GM19238 (cell line): ENCODE results near the gene ODAD4.

ENCODE experiments used
- DNase-seq: peaks from one replicate; pipeline ENCODE4 v3.0.0; 2011; ENCODE audit warnings: low spot score; ENCODE audit not compliant: insufficient read length

The ODAD4 gene

DNA sequence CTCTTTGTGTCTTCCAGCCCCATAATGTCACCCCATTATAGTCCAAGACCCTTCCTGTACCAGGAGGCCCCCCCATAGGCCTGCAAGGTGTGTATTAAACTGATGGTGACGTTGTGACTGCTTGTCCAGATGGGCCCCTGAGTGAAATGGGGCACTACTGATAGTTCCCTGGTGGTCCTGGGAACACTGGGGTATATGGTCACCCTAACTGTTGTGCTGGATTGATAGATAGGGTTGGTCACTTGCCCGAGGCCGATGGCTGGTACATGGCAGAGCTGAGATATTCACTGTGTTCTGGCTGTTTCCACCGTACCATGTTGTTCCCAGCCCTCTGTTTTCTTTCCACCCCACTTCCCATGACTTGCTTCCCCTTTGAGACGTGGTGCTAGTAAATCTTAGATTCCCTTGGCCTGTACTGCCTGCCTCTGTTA lies 40.5 kb downstream of the ODAD4 start:
- DNase-seq = no peak

DNA sequence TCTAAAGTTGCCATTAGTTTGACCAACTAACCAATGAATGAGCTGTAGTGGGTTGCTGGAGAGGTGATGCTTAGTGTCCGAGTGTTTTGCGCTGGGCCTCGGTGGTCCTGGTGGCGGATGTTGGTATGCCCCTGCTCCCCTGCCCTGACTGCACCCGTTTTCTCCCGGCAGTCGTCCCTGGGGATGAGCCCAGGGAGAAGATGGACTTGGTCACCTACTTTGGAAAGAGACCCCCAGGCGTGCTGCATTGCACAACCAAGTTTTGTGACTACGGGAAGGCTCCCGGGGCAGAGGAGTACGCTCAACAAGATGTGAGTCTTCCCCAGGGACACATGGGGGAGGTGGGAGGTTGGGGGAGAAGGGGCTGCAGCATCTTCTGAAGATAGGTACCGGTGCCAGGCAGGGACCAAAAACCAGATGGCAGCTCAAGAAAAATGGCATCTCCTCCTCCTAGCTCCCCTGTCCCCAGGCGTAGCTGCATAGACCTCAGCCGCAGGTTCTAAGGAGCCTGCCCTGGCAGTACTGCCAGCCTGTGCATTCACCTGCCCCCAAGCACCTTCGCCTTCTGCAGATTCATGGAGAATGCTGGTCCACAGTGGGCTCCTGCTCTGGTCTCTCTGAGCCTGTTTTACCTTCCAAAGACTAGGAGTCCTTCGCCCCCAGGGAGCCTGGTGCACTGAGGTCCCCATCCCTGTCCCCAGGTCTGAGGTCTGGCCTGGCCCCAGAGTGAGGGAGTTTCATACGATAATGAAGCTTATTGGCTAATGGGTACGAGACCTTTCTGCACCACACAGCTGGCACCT lies 41.5 kb downstream of the ODAD4 start:
- DNase-seq = no peak

DNA sequence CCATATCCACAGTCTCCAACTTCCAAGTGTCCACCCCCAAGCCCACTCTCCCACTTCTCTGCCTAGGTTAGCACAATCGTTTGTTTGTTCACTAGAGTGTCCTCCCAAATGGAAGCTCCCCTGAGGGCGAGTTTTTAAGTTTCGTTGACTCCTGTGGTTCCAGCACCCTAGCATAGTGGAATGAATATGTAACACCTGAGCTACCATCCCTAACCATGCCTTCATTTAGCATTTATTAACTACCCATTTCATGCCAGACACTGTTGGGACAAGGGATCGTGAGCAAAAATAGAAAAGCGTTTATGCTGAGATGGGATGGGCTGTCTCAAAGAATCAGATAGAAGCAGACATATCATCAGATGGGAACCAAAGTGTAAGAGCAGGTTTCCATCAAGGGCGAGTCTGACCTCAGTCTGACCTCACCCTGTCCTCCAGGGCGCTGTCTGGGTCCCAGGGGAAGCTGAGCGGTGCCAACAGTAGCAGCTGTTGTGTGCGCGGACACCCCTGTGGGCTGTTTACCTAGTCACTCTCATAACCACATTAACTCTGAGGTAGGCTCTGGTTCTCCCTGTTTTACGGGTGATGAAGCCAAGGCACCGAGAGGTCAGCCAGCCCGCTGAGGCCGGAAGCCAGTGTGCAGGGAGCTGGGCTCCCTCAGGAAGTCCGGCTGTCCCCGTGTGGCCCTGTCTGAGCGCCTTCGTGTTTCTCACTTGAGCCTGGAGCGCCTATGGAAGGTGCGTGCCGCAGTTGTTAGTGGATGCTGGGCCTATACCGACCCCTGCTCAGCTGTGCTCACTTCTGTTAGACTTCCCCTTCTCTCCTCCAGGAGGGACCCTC lies 42.4 kb downstream of the ODAD4 start:
- no peak for DNase-seq

DNA sequence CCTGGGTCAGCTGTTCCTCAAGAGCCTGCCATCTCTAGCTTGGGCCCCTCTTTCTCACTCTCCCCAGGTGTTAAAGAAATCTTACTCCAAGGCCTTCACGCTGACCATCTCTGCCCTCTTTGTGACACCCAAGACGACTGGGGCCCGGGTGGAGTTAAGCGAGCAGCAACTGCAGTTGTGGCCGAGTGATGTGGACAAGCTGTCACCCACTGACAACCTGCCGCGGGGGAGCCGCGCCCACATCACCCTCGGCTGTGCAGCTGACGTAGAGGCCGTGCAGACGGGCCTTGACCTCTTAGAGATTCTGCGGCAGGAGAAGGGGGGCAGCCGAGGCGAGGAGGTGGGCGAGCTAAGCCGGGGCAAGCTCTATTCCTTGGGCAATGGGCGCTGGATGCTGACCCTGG lies 43.0 kb downstream of the ODAD4 start:
- DNase-seq = no peak

DNA sequence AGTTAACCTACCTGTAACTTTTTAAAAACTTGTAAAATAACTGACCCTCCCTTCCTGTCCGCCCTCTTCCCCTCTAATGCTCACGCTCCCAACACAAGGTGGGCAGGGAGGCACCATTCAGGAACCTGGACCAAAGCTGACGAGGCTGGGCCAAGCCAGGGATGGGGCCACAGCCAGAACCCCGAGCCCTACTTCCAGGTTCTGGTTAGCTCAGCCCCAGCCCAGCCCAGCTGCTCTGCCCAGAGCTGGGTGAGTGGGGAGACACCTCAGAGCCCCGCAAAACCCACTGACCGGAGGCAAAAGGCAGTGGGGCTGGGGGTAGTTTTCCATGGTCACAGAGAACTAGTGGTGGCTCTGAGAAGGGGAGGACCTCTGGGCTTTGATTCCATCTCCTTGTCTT lies 43.6 kb downstream of the ODAD4 start:
- DNase-seq = no peak

DNA sequence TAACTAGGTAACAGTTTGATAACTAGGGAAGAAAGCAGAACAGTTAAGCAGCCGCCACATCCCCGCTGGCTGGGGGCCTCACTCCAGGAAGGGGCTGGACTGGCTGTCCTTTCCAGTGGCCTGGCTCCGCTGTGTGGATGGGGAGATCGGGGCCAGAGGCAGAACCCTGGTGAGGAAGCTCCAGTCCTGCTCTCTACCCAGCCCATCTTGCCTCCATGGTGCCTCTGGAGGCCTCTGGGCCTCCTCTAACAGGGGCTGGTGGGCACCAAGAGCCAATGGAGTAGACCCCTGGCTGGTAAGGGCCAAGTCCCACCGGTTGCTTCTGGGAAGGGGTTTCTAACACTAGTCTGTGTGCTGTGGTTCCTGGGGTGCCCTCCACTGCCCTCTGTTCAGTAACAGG lies 44.2 kb downstream of the ODAD4 start:
- no peak for DNase-seq

DNA sequence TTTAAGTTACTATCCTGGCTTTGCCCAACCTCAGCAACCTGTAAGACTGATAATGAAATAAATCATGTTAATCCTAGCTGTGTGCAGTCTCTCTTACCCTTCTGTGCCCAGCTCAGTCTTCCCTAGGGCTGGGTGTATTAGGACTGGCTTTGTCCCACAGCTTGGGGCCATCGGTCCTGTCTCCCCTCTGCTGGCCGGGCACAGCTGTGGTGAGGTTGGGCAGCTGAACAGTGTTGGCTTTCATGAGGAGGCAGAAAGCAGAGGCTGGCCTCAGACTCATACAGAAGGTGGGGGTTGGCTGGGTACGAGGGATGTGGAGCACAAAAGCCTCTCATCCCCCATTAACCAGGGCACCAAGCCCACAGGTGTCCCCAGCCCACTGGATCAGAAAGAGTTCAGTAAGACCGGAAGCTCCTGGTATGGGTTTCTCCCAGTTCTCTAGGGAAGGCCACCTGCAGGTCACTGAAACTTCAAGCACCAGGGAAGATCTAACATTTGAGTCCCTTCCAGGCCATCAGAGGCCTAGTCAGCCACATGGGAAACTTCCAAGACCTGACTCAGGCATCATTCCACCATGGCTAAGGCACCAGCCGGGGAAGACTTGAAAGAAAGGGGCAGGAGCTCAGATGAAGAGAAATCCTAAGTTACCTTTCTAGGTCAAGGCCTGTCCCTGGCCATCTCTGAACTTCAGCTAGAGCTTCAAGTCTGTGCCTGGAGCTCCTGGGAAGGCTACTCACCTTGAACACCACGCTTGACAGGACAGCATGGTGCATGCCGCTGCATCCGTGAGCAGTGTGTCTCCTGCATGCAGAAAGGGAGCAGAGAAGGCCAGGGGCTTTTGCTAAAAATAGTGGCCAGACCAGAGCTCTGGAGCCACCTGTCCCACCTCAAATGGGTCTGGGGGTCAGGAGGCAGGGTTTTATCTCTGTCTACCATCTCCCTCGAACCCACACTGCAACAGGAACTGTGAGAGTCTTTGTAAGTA lies 45.0 kb downstream of the ODAD4 start:
- DNase-seq = no peak

DNA sequence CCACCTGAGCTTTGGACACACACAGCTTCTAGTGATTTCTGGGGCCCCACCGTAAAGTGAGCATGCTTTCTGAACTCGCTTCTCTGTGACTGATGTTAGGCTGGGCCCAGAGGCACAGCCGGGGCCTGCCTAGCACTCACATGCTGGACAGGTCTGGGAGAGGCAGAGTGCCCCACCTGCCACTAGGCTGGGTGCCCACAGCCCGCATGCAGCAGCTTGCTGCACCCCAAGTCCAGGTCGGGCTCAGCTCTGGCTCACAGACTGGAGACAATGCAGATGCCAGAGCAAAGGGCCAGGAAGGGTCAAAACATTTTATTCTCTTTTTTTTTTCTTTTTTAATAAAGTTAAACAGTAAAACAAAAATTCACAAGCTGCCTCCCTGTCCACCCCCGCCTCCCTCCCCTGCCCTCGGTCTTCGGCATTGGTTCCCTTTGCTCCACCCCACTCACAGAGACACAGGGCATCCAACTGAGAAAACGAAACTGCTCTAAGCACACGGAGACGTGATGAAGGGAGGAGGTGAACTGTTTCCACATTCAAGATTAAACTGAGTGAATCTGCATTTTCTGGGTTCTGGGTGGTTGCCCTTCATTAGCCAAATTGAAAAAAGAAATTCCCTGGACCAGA lies 45.8 kb downstream of the ODAD4 start:
- DNase-seq = no peak

DNA sequence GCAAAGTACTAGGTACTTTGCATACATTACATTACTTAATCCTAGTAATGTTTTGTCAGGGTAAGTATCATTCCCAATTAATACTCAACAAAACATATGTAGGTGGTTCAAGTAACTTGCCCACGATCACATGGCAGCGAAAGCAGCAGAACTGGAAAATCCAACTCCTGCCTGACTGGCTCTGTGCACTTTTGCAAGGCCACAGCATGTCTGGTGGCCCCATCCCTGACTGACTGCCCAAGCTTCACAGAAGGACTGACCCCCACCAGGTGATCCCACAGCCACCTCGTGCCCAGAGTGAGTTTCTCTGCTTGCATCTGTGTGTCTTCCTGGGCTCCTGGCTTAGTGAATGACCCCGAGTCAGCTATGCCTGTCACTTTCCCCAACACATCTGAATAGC lies 47.6 kb downstream of the ODAD4 start:
- DNase-seq = no peak

DNA sequence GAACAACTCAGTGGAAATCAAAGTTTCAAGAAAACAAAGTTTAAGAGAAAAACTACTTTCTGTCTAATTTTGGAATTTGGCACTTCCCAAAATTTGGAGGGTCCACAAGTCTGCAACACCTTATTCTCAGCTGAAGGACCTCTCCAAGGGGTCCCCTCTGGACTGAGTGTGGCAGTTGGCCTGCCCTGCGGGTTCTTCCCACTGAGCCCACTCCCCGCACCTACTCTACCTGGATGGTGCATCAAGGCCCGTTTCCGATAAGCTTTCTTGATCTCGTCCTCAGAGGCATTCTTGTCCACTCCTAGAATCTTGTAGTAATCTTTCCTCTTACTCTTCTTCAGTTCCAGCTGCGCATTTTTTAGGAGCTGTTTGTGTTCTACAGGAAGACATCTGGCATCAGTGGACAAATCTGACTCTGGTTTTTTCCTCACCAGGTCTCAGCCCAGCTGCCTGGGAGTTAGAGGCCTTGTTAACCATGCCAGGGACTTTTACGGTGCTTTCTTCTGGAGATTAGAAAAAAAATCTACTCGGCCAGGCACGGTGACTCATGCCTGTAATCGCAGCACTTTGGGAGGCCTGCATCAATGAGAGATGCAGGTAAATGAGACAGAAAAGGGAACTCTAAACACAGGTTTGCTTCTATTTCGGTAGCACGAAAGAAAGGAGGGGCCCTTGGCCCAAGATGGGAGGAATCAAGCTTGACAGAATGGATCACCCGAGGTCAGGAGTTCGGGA lies 51.8 kb downstream of the ODAD4 start:
- no peak for DNase-seq

DNA sequence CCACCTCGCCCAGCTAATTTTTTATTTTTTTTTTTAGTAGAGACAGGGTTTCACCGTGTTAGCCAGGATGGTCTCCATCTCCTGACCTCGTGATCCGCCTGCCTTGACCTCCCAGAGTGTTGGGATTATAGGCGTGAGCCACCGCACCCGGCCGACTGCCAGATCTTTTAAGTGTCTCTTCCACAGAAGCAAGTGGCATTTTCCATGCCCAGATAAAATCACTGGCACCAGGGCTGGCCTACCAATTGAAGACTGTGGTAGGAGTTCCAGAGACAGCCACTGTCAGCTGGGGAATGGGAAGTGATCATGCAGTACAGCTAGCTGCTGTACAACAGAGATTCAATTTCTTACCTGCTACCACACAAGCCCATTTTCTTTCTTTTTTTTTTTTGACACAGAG lies 54.0 kb downstream of the ODAD4 start:
- no peak for DNase-seq

DNA sequence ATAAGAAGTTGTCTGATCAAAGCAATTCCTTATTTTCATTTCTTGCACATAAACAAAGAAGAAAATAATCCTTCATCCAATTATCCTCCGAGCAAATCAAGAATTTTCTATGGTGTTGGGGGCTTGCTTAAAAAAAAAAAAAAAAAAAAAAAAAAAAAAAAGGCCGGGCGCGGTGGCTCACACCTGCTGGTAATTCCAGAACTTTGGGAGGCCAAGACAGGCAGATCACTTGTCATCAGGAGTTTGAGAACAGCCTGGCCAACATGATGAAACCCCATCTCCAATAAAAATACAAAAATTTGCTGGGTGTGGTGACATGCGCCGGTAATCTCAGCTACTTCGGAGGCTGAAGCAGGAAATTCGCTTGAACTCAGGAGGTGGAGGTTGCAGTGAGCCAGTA lies 55.5 kb downstream of the ODAD4 start:
- DNase-seq = no peak

DNA sequence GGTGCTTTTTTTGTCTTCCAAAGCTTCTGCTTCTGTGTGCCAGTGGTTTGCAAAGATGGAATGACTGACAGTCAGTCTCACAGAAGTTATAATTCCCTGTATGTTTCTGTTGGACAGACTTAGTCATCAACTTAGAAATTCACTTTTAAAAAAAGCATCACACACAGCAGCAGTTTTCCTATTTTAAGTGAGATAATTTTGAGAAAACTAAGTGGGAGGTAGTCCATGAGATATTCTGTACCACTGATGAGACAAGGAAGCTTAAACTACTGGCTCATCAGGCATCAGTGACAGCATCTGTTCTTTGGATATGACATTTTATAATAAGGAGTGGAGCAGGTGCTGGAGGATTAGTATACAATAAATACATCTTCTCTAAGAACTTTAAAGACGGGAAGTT lies 56.2 kb downstream of the ODAD4 start:
- DNase-seq = no peak

DNA sequence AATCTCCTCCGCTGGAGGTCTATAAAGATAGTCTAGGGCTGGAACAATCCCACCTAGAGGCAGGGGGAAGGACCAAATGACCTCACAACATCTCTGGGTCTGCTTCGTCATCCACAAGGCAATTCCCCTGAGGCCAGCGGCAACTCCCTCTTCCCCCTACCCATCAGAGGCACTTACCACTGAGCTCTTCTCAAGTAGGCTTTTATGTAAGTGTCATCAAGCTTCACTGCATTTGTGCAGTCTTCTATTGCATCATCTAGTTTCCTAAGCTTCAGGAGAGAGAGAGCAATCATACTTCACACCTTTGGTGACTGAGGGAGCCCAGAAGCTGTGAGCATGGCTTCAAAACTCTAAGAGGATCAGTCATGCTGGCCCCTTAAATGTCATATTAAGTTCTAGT lies 57.2 kb downstream of the ODAD4 start:
- no peak for DNase-seq

DNA sequence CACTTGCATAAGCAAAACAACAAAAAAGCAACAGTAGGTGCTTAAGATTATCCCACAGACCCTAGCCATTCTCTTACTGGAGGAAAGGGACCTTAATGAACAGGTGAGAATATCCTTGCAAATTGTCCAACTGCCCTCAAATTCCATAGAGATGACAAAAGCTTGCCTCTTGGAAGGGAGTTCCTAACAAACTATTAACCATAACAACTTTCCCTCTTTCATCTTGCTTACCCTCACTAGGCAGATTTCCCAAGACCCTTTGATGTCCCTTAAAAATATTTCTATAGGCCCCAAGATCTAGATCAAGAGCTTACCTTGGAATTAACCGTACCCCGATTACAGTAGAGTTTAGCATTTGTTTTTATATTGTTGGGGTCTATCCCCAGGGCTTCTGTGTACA lies 58.0 kb downstream of the ODAD4 start:
- no peak for DNase-seq

DNA sequence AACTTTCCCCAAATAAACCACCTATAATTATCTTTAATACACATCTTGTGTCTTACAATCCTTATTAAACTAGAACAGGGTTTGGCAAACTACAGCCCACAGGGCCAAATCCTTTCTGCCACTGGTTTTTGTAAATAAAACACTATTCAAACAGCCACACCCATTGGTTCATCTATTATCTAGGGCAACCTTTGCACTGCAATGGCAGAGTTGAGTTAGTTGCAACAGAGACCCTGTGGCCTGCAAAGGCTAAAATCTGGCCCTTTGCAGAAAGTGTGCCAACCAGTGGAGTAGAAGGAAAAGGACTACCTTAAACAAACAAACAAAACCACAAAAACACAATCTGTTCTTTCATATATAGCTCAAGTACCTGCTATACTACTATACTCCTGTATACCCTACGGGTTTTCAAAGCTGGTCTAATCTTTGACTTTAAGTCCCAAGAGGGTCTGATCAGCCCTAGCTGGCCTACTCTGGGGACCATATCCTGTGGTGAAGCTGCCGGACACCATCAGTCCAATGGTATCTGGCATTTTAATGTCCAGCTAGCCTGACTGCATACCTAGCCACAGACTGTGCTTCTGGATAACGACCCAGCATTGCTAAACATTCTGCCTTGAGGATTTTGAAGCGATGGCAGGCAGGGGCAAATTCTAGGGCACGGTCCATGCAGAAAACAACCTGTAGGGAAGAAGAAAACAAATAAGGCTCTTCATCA lies 59.4 kb downstream of the ODAD4 start:
- no peak for DNase-seq

DNA sequence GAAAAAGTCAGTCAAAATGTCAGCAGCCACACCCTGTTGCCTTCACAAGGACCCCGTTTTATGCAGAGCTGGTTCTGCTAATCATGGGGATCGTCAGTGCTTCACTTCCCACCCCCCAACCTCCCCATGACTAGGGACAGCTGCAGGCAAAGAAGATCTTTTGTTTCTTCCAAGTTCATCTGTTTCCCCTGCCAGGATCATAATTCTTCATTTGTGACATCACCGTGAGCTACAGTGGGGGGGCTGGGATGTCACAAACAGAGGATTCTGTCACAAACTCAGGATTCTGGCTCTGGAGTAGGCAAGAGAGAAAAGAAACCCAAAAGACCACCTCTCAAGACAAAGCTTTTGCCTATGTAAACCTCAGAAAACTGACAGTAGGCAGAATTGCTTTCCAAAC lies 62.2 kb downstream of the ODAD4 start:
- no peak for DNase-seq

DNA sequence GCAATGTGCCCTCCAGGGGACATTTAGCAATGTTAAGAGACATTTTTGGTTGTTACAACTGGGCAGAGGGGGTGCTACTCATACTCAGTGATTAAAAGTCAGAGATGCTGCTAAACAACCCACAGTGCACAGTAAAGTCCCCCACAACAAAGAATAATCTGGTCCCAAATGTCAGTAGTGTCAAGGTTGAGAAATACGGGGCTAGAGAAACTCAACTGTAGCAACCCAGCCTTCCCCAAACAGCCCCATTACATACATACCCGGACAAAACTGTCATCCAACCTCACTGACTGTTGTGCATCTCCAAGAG lies 66.4 kb downstream of the ODAD4 start:
- DNase-seq = no peak

DNA sequence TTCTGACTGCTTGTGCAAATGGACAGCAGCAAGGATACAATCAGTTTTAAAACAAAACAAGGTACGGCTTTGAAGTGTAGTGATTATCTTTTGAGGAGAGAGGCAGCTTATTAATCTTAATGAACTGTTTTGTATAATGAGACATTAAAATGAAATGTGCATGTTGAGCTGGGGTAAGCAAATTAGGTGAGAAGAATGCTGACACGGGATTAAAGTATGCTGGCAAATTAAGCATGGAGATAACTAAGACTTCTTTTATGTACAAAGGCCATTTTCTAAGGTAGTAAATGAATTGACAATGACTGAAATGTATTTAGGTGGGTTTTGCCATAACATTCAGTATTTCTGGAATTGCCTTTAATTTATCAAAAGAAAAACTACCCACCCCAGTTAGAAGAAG lies 68.1 kb downstream of the ODAD4 start:
- DNase-seq = no peak
